OCI-LY3 (cell line): ENCODE results near the gene METTL3.

Experiments used
- EZH2phosphoT487 ChIP-seq: fragments of 200-600 bp; shearing (Covaris generic); IDR thresholded peaks from 2 replicates; pipeline ENCODE4 v1.6.1; 2018; ENCODE audit warnings: antibody characterized with exemption, mixed run types, low read depth
- TF ChIP-seq, protein P1 (sequence below): fragments of 200-600, 300-600 bp; sonication (generic); IDR thresholded peaks from 2 replicates; pipeline ENCODE4 v1.5.1; 2014; ENCODE audit warnings: antibody characterized with exemption, low read length, low read depth

DNA sequence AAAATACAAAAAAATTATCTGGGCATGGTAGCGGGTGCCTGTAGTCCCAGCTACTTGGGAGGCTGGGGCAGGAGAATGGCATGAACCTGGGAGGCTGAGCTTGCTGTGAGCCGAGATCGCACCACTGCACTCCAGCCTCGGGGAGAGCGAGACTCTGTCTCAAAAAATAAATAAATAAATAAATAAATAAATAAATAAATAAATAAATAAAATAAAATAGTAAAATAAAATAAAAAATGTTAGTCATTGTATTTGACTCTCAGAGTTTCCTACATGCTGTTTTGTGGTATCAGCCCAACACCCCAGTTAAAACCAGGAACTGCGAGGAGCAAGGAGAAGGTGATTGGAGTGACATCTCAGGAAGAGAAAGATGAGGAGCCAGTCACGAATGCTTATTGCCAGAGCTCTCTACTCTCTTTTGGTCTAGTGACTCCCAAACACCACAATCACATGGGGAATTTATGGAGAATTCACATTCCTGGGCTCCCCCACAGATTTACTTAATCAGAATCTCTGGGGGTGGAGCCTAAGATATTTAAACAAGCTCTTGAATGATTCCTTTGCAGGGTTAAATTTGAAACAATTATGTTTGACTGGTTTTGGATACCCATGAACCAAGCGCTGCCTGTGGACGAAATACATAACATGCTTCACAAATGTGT is 30.4 kb upstream of the METTL3 start:
- TF ChIP-seq, protein P1, sequence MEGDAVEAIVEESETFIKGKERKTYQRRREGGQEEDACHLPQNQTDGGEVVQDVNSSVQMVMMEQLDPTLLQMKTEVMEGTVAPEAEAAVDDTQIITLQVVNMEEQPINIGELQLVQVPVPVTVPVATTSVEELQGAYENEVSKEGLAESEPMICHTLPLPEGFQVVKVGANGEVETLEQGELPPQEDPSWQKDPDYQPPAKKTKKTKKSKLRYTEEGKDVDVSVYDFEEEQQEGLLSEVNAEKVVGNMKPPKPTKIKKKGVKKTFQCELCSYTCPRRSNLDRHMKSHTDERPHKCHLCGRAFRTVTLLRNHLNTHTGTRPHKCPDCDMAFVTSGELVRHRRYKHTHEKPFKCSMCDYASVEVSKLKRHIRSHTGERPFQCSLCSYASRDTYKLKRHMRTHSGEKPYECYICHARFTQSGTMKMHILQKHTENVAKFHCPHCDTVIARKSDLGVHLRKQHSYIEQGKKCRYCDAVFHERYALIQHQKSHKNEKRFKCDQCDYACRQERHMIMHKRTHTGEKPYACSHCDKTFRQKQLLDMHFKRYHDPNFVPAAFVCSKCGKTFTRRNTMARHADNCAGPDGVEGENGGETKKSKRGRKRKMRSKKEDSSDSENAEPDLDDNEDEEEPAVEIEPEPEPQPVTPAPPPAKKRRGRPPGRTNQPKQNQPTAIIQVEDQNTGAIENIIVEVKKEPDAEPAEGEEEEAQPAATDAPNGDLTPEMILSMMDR, result no peak
- no peak for TF ChIP-seq EZH2phosphoT487
